Pancreas (tissue), 10 donors: ENCODE results near the gene ELOVL6. TPM values are rescaled to one million over a fixed set of nuclear protein-coding genes. Genes with fewer than 3 reads are reported as not detected.

Experiments used
- ATAC-seq, 4 donors: fragments of 200-7000 bp; cut with Tn5 transposase; one replicate each; pipeline versions ENCODE4 v1.8.0 to v1.9.1; 2020; ENCODE audit warnings: mild to moderate bottlenecking in 4 of 4, moderate library complexity in 4 of 4
- DNase-seq, 6 donors: peaks; one replicate each; pipeline ENCODE4 v3.0.0-alpha.2; 2020
- FAIRE-seq: peaks from 2 replicates; lab custom pipeline; 2012; peaks lifted over from hg19 to GRCh38; lab: Jason Lieb, UNC
- H3K27ac ChIP-seq, 4 donors: fragments of 200-600 bp; sonication (generic); 1 replicate in 3 of 4; 2 replicates in 1 of 4; pipeline versions ENCODE4 v1.5.0 to v1.8.0; 2020
- H3K27me3 ChIP-seq, 4 donors: fragments of 200-600 bp; one replicate each; pipeline ENCODE4 v1.8.0; 2021
- H3K36me3 ChIP-seq, 3 donors: fragments of 200-600 bp; sonication (generic) in 1 of 3; one replicate each; pipeline versions ENCODE4 v1.5.0 to v1.8.0; 2020 to 2021
- H3K4me1 ChIP-seq, 3 donors: fragments of 200-600 bp; one replicate each; pipeline ENCODE4 v1.8.0; 2021
- H3K4me3 ChIP-seq, 4 donors: fragments of 200-600 bp; sonication (generic) in 2 of 4; one replicate each; pipeline versions ENCODE4 v1.5.0 to v1.8.0; 2020 to 2021
- H3K9me3 ChIP-seq, 4 donors: fragments of 200-600 bp; one replicate each; pipeline ENCODE4 v1.8.0; 2021
- CTCF ChIP-seq, 4 donors: fragments of 200-600 bp; sonication (generic) in 3 of 4; IDR thresholded peaks; one replicate each; pipeline versions ENCODE4 v1.5.0 to v1.8.0; 2021; ENCODE audit warnings: antibody characterized with exemption in 4 of 4
- WGBS, 2 donors: extraction: QIAGEN DNeasy Blood & Tissue Kit; methylation state at CpG; one replicate each; pipeline ENCODE4 v1.1.7; 2013; 5-methylcytosine and 5-hydroxymethylcytosine counted together
- intact Hi-C, 3 donors: fragments of 100-400 bp; cut with DNase I; formaldehyde crosslinking; loops; one replicate each; pipeline versions ENCODE4 v1.11.1 to v1.14.2; 2022
- polyA plus RNA-seq, 2 donors: library from polyadenylated mRNA; stranded (reverse); fragments of 200-250 nt; gene quantifications; one replicate each; pipeline ENCODE4 v1.2.3, GENCODE V29; 2013
- total RNA-seq, 6 donors: library from RNA; stranded (reverse); fragmentation: NEBNext Ultra II Directional in 4 of 6; extraction: Animal tissue kit (Norgen Biotek cat#: 25700) in 4 of 6; gene quantifications; one replicate each; pipeline versions ENCODE4 v1.2.1 to v1.2.4, GENCODE V29; 2021 to 2023
- donor health status: healthy with polysubstance abuse.
- donor health status: DM: no; HTN: no; CAD: no; lungs with moderate emphysema.
- donor health status: DM: no; HTN: no; CAD: no.
- donor health status: control.
- donor health status: control.
- donor health status: Bipolar disorder and iron deficiency.
- donor health status: DM: yes; HTN: yes; CAD: no.
- donor health status: DM: no; HTN: no; CAD: no.
- donor health status: DM: no; HTN: no; CAD: no.
- donor health status: DM: yes; HTN: yes; CAD: no.

The ELOVL6 gene
- total and polyA plus RNA-seq, 8 donors: 0.69 to 3.5 (median 1.8) TPM

GRCh38 chr4:110131916-110132315, 66.5 kb downstream of the ELOVL6 start:
- ATAC-seq: no peak
- no peak for FAIRE-seq
- H3K9me3 ChIP-seq: no peaks in the 10 kb centered on the region
- peaks cover 0 to 4% (median 0%) of the 10 kb centered on the region in 3 donors for H3K4me1 ChIP-seq
- H3K36me3 ChIP-seq: no peaks in the 10 kb centered on the region
- no peak for TF ChIP-seq CTCF (IDR thresholded peaks at IDR 0.05)
- no peak for DNase-seq
- 77 to 85% methylated on average over 3 of the region's 3 CpGs for WGBS, 2 donors
- no peak overlapping the region for H3K27ac ChIP-seq
- H3K4me3 ChIP-seq: no peak overlapping the region
- intact Hi-C loops: no loop called here
- no peaks in the 10 kb centered on the region for H3K27me3 ChIP-seq

- WGBS, 2 donors: 87 to 88% methylated on average over 4 of the region's 4 CpGs
- FAIRE-seq (no peak), DNase-seq (no peak), ATAC-seq (no peak)
- Histone ChIP-seq H3K27me3 (no peaks in the 10 kb centered on the region), H3K4me1 (peaks cover 0 to 4% (median 0%) of the 10 kb centered on the region in 3 donors), H3K4me3 (no peak overlapping the region), H3K27ac (no peak overlapping the region), H3K9me3 (no peaks in the 10 kb centered on the region), H3K36me3 (no peaks in the 10 kb centered on the region)
- no peak for TF ChIP-seq CTCF (IDR thresholded peaks at IDR 0.05)
- intact Hi-C loops: no loop called here
Observed at GRCh38 chr4:110130576-110131358, 67.6 kb downstream of the ELOVL6 start.

GRCh38 chr4:110129544-110129943, 68.9 kb downstream of the ELOVL6 start:
- ATAC-seq (no peak), FAIRE-seq (no peak)
- H3K36me3 ChIP-seq: no peaks in the 10 kb centered on the region

GRCh38 chr4:110128472-110128919, 69.9 kb downstream of the ELOVL6 start:
- peaks cover 0 to 4% (median 0%) of the 10 kb centered on the region in 3 donors for H3K4me1 ChIP-seq
- H3K4me3 ChIP-seq: no peak overlapping the region
- FAIRE-seq (no peak), DNase-seq (no peak), ATAC-seq (no peak)
- no peaks in the 10 kb centered on the region for H3K36me3 ChIP-seq
- WGBS, 2 donors: 81 to 84% methylated on average over 6 of the region's 6 CpGs
- no peak overlapping the region for H3K27ac ChIP-seq
- intact Hi-C loops: no loop called here
- TF ChIP-seq CTCF (IDR thresholded peaks at IDR 0.05): no peak
- no peaks in the 10 kb centered on the region for H3K27me3 ChIP-seq
- H3K9me3 ChIP-seq: no peaks in the 10 kb centered on the region

More at GRCh38 chr4:110129544-110129943, 68.9 kb downstream of the ELOVL6 start:
- Histone ChIP-seq H3K9me3 (no peaks in the 10 kb centered on the region), H3K4me1 (peaks cover 0 to 4% (median 0%) of the 10 kb centered on the region in 3 donors), H3K4me3 (no peak overlapping the region), H3K27ac (no peak overlapping the region), H3K27me3 (no peaks in the 10 kb centered on the region)
- no peak for DNase-seq
- no peak for TF ChIP-seq CTCF (IDR thresholded peaks at IDR 0.05)
- 81 to 90% methylated on average over 3 of the region's 3 CpGs for WGBS, 2 donors
- intact Hi-C loops: no loop called here

GRCh38 chr4:110128029-110128428, 70.4 kb downstream of the ELOVL6 start:
- H3K27me3 ChIP-seq: no peaks in the 10 kb centered on the region
- H3K4me3 ChIP-seq: no peak overlapping the region
- DNase-seq (no peak), ATAC-seq (no peak), FAIRE-seq (no peak)
- WGBS, 2 donors: 78 to 90% methylated on average over 4 of the region's 4 CpGs
- H3K36me3 ChIP-seq: no peaks in the 10 kb centered on the region
- no peaks in the 10 kb centered on the region for H3K9me3 ChIP-seq
- intact Hi-C loops: no loop called here
- no peak for TF ChIP-seq CTCF (IDR thresholded peaks at IDR 0.05)
- peaks cover 0 to 2% (median 0%) of the 10 kb centered on the region in 3 donors for H3K4me1 ChIP-seq
- H3K27ac ChIP-seq: no peak overlapping the region
